Activated T-helper 1 cell treated with Interleukin-2 at 50 U/mL for 16 hours (primary cell): Measurements from ENCODE around the gene MIF.
"Not testable (repeated sequence)": the region's sequence is repeated elsewhere in the genome, so short reads cannot be mapped to it uniquely, and the experiment has no call there.

Experiments used
- DNase-seq: peaks from one replicate; pipeline ENCODE4 v3.0.0-alpha.2; 2020; ENCODE audit warnings: low read depth

The MIF gene

DNA sequence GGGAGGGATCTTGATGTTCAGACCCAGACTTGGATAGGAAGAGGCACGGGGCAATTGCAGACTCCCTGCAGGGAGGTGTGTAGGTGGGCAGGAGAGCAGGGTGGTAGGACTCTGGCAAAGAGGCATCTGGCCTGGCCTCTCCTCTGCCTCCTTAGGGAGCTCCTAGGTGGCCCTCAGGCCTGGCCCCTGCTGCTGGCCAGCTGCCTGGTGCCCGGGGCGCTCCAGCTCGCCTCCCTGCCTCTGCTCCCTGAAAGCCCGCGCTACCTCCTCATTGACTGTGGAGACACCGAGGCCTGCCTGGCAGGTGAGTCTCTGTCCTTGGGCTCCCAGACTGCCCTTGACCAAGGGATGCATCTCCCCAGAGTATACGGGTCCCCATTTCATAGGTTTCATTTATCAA, 16.6 kb upstream of the MIF start:
- DNase-seq, result no peak

DNA sequence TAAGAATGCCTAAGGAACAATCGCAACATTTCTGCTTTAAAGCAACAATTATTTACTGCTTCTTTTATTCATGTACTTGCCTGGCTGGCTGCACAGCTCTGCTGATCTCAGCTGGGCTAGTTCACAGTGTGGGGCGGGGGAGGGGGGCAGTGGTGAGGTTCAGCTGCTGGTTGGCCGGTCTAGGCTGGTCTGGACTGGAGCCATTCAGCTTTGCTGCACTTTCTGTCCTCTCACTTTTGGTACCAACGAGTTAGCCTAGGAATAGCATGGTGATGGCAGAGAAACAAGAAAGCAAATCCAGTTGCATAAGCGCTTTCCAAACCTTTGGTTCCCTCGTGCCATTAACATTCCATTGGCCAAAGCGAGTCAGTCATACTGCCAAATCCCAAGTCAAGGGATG, 16.0 kb upstream of the MIF start:
- no peak for DNase-seq

DNA sequence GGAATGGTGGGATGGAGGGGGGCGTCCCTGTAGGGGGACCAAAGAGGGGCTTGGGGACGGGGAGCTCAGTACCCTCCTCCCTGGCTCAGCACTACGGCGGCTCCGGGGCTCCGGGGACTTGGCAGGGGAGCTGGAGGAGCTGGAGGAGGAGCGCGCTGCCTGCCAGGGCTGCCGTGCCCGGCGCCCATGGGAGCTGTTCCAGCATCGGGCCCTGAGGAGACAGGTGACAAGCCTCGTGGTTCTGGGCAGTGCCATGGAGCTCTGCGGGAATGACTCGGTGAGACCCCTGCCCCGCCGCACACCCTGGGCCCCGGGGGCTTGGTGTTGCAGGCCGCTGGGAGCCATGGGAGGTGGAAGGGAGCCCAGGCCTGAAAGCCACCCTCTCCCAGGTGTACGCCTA, 11.8 kb upstream of the MIF start:
- DNase-seq, result no peak

DNA sequence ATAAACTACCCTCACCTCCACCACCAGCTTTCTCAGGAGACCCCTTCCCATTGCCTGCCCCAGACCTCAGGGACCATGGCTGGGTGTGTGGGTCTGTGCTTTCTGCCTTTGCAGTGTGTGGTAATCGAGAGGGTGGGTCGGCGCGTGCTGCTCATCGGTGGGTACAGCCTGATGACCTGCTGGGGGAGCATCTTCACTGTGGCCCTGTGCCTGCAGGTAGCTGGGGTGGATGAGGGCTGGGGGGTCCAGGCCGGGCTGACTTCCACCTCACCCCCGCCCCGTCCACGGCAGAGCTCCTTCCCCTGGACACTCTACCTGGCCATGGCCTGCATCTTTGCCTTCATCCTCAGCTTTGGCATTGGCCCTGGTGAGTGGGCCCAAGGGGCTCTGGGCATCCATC, 10.5 kb upstream of the MIF start:
- no peak for DNase-seq

DNA sequence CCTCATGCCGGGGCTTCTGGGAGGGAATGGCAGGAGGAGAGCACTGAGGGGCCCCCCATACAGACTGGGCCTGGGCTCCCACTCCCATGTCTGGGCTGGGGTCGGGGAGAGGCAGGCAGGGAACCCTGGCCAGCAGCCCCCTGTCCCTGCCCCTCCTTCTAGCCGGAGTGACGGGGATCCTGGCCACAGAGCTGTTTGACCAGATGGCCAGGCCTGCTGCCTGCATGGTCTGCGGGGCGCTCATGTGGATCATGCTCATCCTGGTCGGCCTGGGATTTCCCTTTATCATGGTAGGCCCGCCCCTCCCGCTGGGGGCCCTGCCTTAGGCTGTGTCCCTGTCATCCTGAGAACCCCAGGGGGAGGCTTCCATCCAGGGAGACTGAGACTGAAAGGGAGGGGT, 10.0 kb upstream of the MIF start:
- DNase-seq, result no peak

DNA sequence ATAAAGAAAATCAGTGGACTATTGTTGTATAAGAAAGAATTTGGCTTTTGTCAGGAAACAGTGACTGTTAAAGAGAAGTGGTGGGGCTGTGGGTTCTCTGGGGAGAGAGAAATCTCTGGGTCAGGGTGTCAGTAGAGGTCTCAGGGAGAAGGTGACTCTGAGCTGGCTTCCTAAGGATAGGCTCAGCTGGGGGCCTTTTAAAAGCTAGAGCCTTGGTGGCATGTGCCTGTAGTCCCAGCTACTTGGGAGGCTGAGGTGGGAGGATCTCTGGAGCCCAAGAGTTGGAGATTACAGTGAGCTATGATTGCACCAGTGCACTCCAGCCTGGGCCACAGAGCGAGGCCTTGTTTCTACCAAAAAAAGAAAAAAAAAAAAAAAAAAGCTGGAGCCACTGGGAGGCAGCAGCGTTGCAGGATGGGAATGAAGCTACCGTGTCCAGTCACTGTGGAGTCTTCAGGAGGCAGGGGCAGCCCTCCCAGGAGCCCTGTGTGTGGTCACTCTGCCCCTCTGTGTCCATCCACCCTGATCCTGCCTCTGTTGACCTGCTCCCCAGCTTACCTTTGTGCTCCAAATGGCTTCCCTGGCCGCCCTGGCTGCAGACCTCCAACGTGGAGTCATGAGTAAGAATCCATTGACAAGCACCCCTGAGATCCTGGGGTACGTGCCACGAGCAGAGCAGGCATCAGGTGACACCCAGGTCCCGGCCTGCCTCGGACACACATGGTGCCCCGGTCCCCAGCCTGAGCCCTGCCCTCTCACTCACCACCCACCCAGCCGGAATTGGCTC, 5.4 kb upstream of the MIF start:
- no peak for DNase-seq

DNA sequence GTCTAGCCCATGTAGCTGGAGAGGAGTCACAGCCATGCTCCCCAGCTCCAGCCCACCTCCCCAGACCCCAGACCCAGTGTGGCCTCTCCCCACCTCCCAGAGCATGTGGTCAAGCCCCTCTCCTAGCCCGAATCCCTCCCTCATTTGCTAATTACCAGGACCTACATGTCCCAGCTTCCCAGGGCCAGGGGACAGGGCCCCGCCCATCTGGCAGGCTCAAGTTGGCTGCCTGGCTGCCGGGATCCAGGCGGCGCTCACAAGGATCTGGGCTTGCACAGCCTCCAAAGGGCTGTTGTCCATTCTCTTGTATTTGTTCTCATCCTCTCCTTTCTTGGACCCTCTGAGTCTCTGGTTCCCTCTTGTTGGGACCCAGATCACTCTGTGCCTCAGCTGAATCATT, 4.6 kb upstream of the MIF start:
- DNase-seq, result no peak

DNA sequence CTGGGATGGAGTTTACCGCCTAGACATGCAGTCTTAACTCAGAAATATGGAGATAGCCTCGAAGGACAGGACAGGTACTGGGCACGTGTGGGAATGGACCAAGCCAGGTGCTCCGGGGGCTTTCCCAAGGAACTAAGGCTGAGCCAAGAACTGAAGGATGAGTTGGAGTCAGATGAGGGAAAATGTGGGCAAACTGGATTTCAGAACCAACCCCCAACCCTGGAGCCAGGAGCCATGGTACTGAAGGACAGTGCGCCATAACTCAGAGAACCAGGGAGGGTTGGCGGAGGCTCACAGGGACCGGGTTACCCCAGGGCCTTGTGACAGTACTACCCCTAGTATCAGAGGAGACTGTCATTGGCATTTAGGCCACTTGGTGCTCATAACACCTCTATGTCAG, 2.5 kb upstream of the MIF start:
- no peak for DNase-seq

DNA sequence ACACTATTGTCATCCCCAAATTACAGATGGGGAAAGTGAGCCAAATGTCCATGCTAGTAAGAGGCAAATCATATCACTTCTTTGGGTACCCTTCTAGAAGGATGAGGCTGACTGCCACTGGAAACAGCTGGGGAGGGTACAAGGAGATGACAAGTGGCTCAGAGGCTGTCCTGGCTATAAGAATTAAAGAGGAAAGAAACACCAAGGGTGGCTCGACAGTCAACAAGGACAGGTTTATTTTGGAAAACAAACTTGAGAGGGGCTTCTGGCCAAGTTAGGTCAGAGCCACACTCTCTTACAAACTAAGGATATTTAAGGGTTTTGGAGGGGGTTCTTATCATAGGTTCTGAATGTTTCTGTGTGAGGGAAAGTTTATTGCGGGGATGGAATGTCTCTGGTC, 2.1 kb upstream of the MIF start:
- no peak for DNase-seq

DNA sequence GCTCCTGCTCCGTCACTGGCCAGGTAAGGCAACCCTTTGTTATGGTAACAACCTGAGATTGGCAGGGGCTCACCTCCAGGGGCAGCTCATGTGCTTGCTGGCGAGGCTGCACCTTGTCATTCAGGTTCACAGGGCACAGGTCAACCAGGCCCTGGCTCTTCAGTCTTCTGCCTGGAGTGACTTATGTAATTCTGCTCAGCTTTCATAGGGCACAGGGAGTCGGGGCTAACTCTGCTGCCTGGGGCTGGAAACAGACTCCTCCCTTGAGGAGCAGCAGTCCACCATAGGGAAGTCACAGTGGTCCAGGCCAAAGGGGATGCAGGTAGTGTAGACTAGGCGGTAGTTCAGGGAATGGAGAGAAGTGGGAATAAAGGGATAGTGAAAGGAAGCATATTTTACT, 1.5 kb upstream of the MIF start:
- no peak for DNase-seq

DNA sequence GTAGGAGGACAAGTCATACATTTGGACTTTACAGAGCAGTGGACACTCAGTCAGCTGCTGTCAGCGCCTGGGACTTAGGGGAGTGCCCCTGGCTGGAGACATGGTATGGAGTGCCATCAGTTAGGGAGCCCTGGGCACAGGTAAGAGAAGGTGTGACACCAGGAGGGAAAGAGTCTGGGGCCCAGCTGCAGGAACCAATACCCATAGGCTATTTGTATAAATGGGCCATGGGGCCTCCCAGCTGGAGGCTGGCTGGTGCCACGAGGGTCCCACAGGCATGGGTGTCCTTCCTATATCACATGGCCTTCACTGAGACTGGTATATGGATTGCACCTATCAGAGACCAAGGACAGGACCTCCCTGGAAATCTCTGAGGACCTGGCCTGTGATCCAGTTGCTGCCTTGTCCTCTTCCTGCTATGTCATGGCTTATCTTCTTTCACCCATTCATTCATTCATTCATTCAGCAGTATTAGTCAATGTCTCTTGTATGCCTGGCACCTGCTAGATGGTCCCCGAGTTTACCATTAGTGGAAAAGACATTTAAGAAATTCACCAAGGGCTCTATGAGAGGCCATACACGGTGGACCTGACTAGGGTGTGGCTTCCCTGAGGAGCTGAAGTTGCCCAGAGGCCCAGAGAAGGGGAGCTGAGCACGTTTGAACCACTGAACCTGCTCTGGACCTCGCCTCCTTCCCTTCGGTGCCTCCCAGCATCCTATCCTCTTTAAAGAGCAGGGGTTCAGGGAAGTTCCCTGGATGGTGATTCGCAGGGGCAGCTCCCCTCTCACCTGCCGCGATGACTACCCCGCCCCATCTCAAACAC, 850 bp upstream of the MIF start:
- no peak for DNase-seq

DNA sequence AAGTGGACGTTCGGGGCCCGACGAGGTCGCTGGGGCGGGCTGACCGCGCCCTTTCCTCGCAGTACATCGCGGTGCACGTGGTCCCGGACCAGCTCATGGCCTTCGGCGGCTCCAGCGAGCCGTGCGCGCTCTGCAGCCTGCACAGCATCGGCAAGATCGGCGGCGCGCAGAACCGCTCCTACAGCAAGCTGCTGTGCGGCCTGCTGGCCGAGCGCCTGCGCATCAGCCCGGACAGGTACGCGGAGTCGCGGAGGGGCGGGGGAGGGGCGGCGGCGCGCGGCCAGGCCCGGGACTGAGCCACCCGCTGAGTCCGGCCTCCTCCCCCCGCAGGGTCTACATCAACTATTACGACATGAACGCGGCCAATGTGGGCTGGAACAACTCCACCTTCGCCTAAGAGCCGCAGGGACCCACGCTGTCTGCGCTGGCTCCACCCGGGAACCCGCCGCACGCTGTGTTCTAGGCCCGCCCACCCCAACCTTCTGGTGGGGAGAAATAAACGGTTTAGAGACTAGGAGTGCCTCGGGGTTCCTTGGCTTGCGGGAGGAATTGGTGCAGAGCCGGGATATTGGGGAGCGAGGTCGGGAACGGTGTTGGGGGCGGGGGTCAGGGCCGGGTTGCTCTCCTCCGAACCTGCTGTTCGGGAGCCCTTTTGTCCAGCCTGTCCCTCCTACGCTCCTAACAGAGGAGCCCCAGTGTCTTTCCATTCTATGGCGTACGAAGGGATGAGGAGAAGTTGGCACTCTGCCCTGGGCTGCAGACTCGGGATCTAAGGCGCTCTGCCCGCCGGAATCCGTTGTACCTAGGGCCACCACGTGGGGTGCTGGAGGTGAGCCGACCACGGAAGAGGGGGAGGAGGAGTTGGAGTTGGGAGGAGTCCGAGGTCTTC, 771 bp downstream of the MIF start:
- peak; percentile 54 for DNase-seq

DNA sequence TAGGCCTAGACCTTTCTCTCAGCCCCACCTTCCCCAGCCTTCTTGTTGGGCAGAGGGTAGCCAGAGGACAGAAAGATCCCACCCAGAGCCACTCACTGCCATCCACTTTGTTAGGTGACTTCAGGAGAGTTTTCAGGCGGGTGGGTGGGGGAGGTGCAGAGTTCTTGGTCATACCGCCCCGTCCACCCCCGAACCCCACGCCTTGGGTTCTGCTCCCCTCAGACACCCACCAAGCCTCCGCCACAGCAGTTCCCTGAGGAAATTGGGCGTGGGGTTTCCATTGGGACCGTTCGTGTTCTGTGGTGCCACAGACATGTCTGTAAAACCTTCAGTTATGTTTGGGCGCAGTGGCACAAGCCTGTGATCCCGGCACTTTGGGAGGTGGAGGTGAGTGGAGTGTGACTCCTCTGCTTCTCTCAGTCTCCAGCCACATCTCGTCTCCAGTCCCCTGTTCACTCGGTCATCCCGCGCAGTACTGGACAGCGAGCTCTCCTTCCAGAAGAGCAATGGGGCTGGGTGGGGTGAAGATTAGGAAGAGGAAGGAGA, 1.5 kb downstream of the MIF start:
- no peak for DNase-seq

DNA sequence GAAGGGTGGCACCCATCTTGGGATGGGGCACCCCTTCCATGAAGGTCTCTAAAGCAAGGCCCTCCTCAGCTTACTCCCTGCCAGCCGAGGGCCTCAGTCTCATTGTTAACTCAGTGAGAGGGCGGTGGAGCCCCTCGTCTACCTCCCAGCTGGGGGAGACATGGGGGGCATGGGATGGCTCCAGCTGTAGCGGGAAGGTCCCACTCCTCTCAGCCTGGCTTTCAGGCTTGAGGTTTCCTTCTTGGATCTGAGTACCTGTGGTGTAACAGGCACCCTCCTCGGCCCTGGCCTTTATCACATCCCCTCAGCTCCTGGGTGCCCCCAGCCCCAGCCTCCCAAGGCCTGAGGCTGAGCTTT, 2.0 kb downstream of the MIF start:
- no peak for DNase-seq

DNA sequence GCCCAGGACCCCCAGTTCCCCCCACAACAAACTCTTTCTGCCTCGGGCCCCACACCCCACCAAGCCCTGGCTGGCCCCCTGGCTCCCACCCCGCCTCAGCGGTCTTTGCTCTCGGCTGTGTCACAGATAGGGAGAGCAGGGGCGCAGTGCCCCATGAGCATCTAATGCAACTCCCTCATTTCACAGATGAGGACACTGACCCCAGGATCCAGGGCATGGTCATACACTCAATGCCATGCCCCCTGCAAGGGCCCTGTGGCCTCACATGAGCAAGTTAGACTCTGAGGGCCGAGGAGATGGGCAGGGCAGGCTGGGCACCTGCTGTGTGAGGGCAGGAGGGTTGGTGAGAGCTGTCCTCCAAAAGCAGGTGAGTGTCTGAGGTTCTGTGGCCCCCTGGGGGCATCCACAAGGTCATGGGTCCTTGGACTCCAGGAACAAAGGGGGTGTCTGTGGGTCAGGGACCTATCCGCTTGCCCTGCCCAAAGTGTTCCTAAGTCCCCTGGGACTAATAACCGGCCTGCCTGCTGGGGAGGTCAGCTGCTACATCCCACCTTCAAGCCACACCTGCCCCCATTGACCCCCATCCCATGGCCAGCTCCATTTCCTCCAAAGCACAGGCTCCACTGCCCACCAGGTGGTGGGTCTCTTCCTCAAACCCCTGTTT, 2.5 kb downstream of the MIF start:
- no peak for DNase-seq

DNA sequence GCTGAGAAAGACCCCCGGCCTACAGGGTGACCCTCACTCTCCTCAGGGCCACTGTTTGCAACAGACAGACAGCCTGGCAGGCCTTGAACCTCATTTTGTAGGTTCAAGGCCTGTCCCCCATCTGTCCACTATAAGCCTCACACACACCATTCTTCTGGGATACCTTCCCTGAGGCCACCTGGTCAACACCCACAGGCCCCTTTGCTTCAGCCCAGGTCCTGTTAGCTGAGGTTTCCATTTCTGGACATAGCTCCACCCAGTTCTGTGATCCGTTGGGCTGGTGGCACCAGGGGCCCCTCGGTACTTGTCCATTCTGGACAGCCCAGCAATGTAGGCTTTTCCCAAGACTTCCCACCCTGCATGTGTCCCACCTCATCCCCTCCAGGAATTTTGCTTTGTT, 3.1 kb downstream of the MIF start:
- no peak for DNase-seq

DNA sequence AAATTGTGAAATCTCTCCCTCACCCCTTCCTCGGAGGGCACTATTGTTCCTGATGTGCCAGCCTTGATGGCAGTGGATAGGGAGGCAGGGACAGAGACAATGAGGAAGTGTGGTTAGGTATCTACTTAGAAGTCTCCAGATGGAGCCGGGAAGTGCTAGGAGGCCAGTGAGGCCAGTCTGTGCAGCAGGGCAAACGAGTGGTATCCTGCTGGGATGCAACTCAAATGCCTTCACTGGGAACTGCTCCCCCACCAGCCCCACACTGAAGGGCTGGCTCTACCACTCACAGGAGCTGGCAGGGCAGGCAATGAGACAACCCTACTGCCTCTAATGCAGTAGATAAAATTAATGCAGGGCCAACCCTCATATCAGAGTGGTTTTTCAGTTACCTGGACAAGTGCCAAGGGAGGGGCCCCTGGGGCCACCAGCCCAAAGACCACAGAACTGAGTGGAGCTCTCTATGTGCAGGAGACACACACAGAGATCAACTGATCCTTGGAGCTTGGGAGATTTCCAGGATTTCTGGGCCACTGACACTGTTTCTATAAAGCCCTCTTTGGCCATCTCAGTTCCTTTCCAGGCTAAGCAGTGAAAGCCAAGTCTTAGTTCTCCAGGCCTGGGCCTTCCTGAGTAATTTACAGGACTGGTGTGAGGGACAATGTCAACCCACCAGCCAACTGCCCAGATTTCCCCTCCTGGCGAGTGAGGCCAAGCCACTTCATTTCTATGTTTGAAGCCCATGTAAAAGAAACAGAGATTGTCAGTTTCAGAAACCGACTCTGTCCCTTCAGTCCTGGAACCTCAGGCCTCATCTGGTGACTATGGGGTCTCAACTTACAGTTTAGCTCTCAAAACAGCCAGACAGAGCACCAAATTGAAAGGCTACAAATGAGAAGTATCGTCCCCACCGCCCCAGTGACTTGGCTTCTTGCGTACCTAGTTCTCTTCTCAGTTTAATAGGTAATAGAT, 4.1 kb downstream of the MIF start:
- no peak for DNase-seq

DNA sequence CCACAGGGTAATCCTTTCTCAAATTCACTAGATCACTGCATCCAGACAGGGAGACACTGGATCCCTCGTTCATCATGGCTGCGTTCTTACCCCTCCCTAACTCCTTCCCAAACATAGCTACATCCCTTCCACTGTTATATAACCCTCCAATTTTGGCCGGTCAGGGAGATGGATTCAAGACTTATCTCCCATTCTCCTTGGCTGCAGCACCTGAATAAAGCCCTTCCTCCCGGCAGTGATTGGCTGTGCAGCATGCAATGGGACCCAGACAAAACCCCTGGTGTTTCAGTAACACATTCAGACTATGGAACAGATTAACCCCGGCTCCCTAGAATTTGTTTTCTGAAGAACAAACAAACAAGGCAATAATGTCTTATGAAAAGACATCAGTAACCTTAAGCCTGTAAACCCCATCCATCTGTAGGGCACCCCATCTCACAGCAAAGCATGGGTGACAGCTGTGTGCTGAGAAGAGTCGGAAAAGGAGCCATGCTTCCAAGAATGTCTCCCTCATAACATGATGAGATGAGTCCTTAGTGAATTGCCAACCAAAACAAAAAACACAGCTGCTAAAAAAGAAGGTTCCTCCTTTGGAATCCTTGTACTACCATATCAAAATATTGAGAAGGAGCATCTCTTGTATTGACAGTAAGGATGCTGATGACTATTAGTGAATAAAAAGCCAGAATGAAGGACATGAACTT, 5.0 kb downstream of the MIF start:
- DNase-seq, result no peak

DNA sequence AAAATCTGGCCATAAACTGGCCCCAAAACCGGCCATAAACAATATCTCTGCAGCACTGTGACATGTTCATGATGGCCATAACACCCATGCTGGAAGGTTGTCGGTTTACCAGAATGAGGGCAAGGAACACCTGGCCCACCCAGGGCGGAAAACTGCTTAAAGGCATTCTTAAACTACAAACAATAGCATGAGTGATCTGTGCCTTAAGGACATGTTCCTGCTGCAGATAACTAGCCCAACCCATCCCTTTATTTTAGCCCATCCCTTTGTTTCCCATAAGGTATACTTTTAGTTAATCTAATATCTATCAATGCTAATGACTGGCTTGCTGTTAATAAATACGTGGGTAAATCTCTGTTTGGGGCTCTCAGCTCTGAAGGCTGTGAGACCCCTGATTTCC, 6.0 kb downstream of the MIF start:
- not testable (repeated sequence) for DNase-seq

DNA sequence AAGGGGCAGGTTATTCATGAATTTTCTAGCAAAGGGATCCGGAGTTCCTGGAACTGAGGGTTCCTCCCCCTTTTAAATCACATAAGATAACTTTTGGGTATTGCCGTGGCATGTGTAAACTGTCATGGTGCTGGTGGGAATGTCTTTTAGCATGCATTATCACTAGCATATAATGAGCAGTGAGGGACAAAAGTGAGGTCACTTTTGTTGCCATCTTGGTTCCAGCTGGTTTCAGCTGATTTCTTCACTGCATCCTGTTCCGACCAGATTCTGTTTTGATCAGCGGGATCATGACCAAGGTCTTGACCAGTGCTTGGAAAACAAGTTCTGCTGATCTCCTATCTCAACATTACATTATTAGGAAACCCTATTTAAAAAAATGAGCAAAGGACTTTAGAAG, 7.4 kb downstream of the MIF start:
- DNase-seq, result no peak
